ENCODE data around the gene WDR88.

DNA sequence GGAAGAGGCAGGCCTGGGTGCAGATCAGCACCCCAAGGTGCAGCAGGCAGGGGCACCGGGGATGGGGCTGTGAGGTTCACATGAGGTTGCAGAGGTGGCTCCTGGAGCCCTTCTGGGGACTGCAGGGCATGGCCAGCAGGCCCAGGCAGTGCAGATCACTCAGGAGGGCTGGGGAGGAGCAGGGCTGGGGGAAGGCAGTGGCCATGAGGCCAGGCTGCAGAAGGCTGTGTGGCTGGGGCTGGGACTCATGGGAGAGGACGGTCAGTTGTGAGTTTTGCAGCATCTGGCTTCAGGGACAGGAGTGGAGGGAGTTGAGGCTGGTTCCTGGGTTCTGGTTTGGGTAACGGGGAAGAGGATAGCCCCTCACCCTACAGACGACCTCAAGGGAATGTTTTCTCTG is 7.3 kb downstream of the WDR88 start:
- TF ChIP-seq, protein P1, sequence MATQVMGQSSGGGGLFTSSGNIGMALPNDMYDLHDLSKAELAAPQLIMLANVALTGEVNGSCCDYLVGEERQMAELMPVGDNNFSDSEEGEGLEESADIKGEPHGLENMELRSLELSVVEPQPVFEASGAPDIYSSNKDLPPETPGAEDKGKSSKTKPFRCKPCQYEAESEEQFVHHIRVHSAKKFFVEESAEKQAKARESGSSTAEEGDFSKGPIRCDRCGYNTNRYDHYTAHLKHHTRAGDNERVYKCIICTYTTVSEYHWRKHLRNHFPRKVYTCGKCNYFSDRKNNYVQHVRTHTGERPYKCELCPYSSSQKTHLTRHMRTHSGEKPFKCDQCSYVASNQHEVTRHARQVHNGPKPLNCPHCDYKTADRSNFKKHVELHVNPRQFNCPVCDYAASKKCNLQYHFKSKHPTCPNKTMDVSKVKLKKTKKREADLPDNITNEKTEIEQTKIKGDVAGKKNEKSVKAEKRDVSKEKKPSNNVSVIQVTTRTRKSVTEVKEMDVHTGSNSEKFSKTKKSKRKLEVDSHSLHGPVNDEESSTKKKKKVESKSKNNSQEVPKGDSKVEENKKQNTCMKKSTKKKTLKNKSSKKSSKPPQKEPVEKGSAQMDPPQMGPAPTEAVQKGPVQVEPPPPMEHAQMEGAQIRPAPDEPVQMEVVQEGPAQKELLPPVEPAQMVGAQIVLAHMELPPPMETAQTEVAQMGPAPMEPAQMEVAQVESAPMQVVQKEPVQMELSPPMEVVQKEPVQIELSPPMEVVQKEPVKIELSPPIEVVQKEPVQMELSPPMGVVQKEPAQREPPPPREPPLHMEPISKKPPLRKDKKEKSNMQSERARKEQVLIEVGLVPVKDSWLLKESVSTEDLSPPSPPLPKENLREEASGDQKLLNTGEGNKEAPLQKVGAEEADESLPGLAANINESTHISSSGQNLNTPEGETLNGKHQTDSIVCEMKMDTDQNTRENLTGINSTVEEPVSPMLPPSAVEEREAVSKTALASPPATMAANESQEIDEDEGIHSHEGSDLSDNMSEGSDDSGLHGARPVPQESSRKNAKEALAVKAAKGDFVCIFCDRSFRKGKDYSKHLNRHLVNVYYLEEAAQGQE (IDR thresholded peaks at IDR 0.05; ENCODE audit: borderline replicate concordance), result no peak
- no peak for TF ChIP-seq CTCF (IDR thresholded peaks at IDR 0.05; ENCODE audit: poor library complexity, severe bottlenecking)
- TF ChIP-seq POLR2AphosphoS5 (IDR thresholded peaks at IDR 0.05), result no peak
- no peak for TF ChIP-seq EP300 (conservative IDR thresholded peaks at IDR 0.05; ENCODE audit: poor library complexity, severe bottlenecking)
